Hepatocyte (in vitro differentiated cells): Measurements from ENCODE around the gene DUOX1.

ENCODE experiments used
- CTCF ChIP-seq: fragments of 200-600 bp; sonication (generic); IDR thresholded peaks from 2 replicates; pipeline ENCODE4 v1.5.1; 2016; ENCODE audit warnings: antibody characterized with exemption, mild to moderate bottlenecking; ENCODE audit not compliant: poor library complexity
- EZH2 ChIP-seq: fragments of 200-600 bp; sonication (generic); IDR thresholded peaks from 2 replicates; pipeline ENCODE4 v1.6.1; 2016; ENCODE audit warnings: antibody characterized with exemption, mild to moderate bottlenecking, borderline replicate concordance

GRCh38 chr15:45186771-45187577, 57.2 kb downstream of the DUOX1 start:
- TF ChIP-seq CTCF, result no peak
- TF ChIP-seq EZH2, result no peak
